Measurements from ENCODE around the gene ORM2.

DNA sequence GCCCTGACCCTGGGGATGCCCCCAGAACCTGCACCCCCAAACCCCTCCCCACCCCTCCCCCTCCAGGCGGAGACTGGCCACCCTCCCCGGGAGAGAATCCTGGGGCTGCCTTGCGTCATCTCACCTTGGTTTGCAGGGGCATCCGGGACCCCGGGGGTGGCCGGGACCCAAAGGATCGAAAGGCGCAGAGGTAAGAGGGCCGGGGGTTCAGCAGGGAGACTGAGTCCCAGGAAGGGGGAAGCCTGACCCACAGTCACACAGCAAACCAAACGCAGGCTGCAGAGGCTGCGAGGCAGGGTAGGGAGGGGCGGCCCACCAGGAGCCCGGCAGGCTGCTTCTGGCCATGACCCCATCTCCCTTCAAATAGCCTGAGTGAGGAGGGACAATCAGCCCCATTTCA, 40.6 kb upstream of the ORM2 start:
- TF ChIP-seq CTCF (IDR thresholded peaks at IDR 0.05) (no peak), EP300 (IDR thresholded peaks at IDR 0.05) (no peak)
